Stimulated activated CD8-positive, alpha-beta memory T cell treated with anti-CD3 and anti-CD28 coated beads, Interleukin-7, amount 100 ng/mL, for 1 hour (primary cell): ENCODE data around the gene FAM72B.
"Not testable (repeated sequence)": the region's sequence is repeated elsewhere in the genome, so short reads cannot be mapped to it uniquely, and the experiment has no call there.

Experiments
- DNase-seq, 2 donors: peaks; one replicate each; pipeline ENCODE4 v3.0.0-alpha.2; 2020; ENCODE audit warnings: low read depth in 2 of 2

The FAM72B gene

DNA sequence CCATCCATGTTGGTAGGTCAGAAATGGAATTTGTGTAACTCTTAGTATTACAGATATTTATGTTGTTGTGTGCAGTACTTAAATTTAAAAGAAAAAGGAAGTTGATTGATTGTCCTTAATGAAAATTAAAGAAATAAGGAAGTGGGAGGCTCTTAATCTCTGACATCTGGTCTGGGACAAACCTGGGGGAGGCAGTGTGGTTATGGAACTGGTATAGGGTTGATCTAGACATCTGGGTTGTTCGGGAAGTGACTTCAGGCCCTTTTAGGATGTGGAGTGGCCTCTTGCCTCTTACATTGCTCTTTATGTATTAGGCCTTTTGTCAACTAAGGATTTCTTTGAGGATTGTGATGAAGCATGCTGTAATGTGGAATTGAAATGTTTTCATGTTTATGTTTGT is 16.1 kb upstream of the FAM72B start:
- DNase-seq = not testable (repeated sequence)

DNA sequence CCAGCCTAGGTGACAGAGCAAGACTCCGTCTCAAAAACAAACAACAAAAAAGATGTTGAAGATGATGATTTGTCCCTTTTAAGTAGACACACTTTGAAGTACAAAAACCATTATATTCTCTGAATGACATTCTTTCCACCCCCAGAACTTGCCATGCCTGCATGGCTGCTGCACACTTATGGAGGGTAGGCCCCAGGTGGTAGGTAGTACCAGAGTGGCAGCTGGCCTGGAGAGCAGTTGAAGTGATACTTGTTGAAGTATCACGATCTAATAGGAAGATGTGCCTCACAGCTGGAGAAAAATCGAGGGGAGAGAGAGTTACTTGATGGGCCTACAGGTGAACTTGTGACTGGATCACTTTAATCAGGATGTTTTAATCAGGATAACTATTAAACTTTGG is 15.6 kb upstream of the FAM72B start:
- DNase-seq = not testable (repeated sequence)

DNA sequence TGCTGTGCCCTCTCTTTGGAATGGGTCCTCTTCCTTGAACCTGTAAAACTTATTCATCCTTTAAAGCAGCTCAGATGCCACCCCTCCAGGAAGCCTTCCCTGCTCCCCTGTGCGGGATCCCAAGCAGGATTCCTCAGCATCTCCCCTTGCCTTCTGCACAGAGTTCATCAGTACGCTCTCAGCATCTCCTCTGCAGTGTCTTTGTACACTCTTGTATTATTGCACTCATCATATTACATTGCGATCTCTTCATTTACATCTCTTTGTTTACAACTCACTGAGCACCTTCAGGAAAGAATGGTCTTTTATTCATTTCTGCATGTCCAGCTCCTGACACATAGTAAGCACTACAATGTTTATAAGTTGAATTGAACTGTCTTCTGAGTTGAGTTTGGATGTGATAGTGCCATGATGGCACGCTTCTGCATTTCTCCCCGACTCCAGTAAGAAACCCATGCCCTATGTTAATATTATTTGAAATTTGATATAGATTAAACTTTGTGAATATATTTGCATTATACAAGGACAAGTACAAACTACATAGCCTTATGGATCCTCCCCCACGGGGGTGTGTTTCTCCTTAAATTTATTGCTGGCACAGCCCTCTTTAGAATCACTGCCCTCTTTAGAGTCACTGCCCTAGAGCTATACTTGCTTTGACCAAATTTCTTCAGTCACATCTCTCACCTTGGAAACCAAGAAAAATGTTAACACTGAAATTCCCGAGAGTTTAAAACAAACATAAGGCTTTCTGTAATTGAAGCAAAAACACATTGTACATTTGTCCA is 13.1 kb upstream of the FAM72B start:
- DNase-seq = not testable (repeated sequence)

DNA sequence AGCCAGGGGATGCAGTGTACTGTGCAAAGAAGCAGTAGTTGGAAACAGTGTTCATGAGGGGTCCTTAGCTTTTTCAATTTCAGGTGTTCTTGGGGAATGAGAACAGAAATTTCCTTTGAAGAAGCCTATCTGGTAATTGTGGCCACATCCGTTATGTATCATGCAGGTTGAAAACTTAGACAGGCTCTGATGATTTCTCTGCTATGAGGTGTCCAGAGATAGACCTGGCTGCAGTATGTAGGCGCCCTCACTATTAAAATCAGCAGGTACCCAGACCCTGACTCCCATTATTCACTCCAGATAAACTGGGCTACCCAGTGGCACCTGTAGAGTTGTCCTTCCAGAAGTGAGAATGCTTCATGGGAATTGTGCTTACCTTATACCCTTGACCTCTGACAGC is 8.4 kb upstream of the FAM72B start:
- not testable (repeated sequence) for DNase-seq

DNA sequence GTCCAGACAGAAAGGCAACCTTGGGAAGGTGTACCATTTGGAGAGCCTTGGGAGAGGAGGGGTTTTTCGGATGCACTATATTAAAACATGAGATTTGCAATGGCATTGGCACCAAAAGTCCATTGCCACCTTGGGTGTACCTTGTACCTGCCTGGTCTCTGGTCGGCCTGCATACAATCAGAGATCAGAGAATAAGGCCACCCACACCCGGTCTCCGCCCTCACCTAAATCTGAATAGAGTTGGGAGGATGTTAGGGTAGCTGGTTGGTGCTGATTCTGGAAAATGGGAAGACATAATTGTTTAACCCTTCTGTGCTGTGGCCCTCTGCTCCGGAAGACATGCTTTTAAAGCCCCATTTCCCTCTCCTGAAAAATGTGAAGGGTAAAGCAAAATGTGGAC is 3.8 kb upstream of the FAM72B start:
- DNase-seq = not testable (repeated sequence)

DNA sequence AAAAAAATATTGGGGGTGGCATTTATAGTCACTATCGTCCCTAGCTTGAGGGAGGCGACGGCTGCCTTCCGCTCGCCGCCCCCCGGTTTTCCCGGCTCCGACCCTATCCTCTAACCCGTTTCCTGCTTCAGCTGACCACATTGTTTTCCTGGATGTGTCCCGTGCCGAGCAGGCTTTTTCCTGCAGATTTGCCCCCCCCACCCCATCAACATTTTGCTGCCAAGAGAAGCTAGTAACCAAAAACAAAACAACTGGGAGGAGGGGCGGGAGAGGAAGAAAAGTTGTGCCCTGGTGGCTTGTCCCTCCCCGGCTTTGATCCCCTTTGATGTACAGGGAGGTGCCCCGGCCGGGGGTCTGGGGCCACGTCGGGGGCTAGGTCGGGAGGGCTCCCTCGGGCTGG is 2.1 kb upstream of the FAM72B start:
- DNase-seq = not testable (repeated sequence)

DNA sequence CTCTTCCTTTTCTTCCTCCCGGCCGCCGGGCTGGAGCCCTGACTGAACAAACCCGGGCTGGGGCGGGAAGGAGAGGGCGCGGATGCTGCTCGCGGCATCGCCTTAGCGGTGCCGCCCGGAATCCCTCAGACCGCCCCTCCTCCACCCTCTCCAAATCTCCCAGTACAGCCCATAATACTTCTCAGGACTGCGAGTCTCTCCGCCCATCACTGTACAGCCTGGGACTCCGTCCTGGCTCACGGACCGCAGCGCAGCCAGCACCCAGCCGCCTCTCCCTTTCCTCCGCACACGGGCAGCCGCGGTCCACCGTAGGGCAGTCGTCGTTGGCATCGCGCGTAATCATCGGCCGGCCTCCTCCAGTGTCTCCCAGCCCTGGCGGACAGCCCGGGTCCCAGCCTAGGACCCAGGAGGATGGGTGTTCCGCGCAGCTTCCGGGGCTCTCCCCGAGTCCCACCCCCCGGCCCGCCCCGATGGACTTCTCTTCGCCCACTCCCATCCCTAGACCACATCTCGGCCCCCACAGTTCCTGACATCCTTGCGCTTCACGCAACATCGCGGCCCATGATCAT is 1.1 kb upstream of the FAM72B start:
- DNase-seq = not testable (repeated sequence)

DNA sequence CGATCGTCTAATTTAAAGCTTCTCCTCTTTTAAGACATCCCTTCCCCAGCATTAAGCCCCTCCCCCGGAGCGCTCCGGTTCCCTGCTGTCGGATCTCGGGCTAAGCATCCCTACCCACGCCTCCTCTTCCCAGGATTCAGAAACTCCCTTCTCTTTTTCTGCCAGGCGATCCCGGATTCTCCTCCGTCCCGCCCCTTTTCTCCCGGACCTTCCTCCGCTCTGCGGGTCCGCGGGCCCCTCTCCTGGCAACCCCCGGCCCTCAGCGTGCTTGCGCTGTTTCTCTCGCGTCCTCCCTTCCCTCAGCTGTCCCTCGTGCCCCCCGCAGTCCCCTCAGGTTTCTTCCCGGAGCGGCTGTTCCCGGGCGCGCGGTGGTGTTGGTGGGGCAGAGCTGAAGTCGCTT is 273 bp downstream of the FAM72B start:
- not testable (repeated sequence) for DNase-seq

DNA sequence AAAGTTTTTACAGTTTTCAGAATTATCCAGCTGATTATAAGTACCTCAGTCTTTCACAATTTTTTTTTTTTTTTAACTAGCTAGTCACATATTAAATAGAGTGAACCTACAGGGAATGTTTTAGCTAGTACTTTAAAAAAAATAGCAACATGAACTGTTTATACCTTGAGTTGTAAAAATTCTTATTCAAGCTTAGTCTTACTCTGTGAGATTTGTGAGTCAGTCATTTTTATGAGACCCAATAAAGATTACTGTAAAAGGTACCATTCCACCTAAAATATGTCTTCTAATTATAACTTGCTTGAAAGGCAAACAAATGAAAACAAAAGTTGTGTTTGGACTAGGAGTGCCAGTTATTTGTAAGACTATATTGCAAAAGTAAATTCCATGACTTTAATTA is 5.9 kb downstream of the FAM72B start:
- DNase-seq = not testable (repeated sequence)

DNA sequence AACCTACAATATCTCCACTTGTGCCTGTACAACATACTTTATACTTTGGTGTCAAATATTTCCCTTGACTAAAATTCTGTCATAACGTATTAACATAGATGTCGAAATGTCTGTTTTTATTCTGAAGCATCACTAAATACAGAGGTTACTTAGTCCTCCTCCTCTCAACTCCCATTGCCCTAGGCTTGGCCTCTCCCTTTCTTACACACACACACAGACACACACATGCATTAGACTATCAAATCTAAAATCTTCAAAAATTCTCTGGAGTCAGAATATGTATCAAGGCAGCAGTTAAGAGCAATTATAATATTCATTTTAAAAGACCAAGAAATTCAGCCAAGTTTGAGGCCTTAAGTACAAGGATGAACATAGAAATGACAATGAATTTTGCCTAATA is 7.5 kb downstream of the FAM72B start:
- DNase-seq = not testable (repeated sequence)

DNA sequence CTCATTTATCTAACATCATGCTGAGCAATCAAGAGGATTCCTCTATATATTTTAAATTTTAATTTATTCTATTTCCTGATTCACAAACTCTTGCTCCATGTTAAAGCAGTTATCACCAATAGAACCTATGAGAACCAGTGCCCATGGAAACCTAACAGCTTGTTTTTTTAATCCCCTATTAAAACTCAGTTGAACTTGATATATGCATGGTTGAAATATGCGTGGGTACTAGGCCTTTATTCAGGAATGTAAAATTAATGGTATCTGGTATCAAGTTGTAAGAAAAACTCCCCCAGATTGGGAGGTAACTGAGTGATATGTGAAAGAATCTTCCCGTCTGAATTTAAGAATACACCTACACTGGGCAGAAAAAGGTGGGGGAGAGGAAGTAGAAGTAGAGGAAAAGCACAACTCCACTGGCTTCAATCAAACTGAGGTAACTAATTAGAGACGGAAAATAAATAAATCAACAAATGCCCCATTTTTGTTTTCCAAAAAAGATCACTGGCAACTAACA is 15.9 kb downstream of the FAM72B start:
- not testable (repeated sequence) for DNase-seq

DNA sequence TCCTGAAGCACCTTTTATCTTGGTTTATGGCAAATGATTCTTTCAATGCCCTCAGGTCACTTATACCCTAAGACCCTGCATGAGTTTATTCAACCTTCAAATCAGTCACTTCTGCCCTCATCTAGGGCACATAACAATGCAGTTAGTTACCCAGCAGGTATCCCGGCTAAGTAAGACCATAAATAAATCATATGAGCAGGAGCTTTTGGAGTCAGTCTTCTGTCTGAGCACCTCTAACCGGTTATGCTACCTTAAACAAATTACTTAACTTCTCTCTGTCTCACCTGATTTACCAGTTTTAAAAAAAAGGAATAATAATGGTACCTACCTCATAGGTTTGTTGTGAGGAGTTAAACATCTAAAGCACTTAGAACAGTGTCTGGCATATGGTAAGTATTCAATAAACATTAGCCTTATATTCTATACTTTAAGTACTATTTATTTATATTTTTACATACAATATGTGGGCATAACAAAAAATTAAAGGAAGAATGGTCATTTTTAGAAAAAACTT is 16.9 kb downstream of the FAM72B start:
- DNase-seq = not testable (repeated sequence)

DNA sequence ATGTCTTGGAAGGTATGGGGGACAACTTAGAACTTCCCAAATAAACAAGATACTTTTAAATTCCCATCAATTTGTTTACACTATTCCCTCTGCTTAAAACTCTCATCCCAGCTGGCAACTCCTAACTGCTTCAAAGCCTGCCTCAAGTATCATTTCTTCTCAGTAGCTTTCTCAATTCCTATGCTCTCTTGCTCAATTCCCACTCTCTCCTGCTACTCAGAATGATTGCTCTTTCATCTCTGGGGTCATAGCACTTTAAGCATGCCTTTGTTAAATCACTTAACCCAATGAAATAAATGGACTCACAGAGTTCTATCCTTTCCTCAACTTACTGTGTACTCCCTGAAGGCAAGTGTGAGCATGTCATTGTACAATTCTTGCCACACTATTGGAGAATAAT is 18.8 kb downstream of the FAM72B start:
- not testable (repeated sequence) for DNase-seq

DNA sequence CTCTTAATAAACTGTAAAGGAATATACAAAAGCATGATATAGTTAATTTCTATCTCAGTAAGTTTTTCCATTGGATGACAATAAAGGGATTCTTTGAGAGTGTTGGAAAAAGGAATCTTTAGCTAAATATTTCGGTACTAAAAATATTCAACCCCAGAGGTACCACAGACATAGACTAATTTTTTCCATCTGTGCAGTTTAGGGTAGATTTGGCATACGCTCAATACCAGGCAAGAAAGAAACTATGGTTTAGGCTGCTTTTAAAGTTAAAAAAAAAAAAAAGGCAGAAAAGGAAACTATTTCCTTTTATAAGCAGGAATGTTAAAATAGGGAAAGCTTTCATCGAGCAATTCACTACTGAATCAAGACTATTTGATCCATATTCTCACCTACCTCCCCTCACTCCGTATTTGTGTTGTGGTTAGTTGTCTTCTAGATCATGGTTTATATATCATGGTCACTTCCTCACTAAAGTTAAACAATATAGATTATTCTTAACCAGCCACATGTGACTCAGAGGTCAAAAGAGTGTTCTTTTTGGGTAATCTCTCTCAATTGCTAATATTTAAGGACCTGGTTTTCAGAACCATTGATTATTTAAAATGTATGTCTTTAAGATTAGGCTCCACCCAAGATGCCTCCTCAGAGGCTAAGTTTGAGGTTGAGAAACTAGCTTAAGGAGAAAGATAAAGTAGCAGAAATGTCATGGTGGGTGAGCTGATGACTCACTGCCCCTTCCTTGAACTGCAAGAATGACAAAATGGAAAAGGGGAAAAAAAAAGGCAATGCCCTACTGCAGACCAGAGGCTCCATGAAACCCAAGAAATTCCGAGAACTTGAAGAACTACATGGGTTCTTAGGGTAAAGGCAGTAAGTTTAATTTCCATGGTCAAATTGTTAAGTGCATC is 20.0 kb downstream of the FAM72B start:
- DNase-seq = not testable (repeated sequence)

DNA sequence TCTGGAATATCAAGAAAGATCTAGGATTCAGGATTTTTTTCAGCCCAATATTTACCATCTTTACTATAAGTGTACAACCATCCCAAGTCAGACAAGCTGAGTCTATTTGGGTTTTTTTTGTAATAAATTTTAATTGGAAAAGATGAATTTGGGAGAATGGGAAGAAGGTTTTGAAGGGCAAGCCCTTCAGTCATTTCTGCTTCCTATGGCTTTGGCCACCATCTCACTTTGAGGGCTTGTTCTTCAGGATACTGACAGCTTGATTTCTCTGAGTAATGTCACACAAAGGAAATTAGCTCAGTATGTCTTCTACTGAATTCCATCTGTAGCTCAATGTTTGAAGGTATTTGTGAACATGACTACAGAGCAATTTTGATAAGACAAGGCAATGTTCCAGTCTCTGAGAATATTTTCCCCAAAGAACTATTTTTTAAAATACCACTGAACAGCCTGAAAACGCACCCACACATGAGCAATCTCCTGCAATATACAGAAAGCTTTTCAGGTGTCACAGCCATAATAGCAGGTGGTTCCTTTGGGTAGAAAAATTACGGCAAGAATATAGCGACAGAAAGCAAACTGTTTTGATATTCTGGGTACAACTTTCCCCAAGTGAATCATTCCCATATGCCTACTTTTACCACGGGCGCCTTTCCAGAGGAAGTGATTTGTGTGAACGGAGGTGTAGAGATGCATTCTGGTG is 22.8 kb downstream of the FAM72B start:
- DNase-seq = not testable (repeated sequence)

DNA sequence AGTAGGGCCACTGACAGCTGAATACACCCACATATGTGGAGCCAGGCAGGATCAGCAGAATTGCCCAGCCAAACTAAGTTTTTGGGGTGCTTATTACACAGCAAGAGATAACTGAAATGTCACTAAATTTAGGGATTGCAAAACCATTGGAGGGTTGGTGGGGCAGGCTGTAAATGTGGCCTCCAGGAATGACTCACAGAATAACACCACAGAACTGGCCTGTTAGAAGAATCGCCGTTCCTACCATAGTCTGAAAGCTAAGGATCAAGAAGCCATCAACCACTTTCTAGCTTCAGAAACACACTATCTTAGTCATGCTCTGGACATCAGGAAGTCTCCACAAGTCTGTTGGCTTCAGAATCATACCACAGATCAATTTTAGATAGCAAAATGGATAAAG is 24.0 kb downstream of the FAM72B start:
- DNase-seq = not testable (repeated sequence)

DNA sequence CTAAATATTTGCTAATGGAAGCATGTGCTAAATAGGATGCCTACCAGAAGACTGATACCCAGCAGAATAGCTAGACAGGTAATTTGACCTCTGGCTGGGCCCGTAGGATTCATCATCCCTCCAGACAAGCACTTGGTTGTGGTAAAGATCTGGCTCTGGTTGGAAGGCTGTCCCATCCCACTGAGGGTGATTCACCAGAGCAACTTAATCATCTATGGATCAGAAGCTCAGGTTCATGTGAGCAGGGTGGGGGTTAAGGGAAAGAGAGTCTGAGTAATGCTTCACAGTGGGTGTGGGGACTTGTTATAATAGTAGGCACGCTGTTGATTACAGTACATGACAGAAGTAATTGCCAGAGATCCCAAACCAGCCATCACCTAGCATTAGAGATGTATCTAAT is 26.5 kb downstream of the FAM72B start:
- not testable (repeated sequence) for DNase-seq

DNA sequence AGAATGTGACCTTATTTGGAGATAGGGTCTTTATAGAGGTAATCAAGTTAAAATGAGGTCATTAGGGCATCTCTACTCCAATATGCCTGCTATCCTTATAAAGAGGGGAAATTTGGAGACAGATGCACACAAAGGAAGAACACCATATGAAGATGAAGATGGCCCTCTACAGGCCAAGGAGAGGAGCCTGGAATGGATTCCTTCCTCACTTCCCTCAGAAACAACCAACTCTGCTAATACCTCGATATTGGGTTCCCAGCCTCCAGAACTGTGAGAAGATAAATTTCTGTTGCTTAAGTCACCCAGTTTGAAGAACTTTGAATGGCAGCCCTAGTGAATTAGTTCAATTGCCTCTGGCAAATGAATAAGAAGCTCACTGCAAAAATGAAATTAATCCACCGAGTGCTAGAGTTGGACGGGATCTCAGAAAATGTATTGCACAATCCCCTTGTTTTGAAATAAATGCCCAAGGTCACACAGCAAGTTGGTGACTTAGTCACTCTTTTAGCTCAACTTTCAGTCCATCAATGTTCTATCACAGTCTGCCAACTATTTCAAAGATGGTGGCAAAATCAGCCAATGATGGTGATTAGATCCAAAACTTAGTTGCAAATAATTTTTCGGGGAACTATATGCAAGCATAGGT is 27.1 kb downstream of the FAM72B start:
- DNase-seq = not testable (repeated sequence)

DNA sequence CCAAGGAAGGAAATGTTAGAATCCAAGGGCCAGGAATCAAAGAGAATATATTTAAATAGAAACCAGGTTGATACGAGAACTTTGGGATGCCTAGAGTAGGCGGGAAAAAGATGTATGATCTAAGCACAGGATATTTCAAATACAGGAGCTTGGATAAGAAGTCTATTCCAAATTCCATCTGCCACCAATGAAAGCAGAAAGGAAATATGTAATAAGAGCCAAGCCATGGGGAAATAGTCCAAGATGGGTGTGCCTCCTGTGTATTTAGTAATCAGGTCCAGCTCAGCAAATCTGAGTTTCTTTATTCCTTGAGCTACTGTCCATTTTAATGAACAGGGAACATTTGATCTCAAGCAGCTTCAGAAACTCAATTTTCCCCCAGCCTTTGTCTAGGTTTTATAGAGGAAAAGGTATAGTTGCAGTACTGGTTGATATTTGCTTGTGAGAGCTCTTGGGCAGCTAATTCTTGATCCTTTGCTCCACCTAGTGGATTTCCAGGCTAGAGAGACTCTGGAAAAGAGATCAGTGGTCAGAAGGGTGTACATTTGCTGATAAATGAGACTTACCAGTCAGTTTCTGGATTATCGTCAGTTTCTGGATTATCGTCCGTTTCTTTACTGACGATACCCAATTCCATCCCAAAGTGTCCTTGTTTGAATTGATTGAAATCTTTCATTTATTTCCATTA is 28.3 kb downstream of the FAM72B start:
- DNase-seq = not testable (repeated sequence)

DNA sequence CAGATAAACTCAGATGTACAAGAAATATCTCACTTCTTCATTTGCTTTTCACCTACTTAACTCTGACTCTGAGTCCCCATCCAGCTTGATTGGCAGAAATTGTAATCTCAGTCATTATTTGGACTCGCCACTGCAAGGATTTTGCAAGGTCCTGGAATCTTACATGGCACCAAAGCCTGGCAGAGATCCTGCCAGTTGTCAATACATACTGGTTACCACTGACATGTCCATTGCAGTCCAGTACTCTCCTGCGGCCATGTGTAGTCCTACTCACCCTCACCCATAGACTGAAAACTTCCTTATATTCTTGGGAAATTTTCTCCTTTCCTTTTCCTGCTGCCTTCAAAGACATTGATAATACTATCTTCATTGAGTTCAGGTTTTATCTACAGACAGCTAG is 29.3 kb downstream of the FAM72B start:
- DNase-seq = not testable (repeated sequence)
